Measurements from ENCODE around the gene ZRANB1. TPM values are rescaled to one million over a fixed set of nuclear protein-coding genes. Genes with fewer than 3 reads are reported as not detected.
A peak's percentile ranks its signal among the peaks of the same experiment; 100 is the strongest.

The ZRANB1 gene
- total RNA-seq, 4 donors from 2014 or later = 14.9 to 55.3 (median 28.3) TPM

DNA sequence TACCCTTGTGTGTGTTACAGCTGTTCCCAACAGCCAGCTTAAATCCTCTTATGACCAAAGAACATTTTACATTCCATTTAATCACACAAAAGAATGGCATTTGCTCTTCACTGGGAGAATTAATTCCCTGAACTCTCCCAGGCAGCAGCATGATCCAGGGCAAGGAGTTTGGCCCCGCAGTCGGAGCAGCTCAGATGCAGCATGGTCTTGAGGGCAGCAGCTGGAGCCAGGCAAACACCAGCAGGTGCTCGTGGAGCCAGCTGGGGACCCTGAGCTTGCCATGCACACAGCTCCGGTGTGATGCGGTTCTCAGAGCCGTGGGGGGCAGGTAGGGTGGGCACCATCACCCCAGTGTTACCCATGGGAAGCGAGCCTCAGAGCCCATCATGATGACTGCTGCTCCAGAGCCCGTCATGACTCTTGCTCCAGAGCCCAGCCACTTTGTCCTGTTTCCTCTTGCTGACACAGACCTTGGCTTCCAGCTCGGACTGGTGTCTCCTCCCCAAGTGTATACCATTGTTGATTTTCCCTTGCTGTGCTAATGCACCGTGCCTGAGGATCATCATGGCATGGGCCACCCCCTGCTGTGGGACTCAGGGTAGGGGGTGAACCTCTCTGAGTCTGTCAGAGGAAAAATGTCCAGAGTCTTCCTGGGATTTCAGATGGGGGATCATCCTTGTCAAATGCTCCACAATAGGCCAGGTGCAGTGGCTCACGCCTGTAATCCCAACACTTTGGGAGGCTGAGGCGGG, 75.8 kb downstream of the ZRANB1 start:
- H3K4me3 ChIP-seq = no peak overlapping the region
- peak overlapping the region in 1 of 2 donors; percentile 81 for H3K27ac ChIP-seq
- no peak for DNase-seq
- no peaks in the 10 kb centered on the region for H3K27me3 ChIP-seq
- H3K4me1 ChIP-seq = peaks cover 11 to 26% of the 10 kb centered on the region in 2 donors
- TF ChIP-seq POLR2A (IDR thresholded peaks at IDR 0.05) = no peak
- TF ChIP-seq, protein P1, sequence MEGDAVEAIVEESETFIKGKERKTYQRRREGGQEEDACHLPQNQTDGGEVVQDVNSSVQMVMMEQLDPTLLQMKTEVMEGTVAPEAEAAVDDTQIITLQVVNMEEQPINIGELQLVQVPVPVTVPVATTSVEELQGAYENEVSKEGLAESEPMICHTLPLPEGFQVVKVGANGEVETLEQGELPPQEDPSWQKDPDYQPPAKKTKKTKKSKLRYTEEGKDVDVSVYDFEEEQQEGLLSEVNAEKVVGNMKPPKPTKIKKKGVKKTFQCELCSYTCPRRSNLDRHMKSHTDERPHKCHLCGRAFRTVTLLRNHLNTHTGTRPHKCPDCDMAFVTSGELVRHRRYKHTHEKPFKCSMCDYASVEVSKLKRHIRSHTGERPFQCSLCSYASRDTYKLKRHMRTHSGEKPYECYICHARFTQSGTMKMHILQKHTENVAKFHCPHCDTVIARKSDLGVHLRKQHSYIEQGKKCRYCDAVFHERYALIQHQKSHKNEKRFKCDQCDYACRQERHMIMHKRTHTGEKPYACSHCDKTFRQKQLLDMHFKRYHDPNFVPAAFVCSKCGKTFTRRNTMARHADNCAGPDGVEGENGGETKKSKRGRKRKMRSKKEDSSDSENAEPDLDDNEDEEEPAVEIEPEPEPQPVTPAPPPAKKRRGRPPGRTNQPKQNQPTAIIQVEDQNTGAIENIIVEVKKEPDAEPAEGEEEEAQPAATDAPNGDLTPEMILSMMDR (IDR thresholded peaks at IDR 0.05) = no peak
- intact Hi-C loops (cut with DNase I; ENCODE audit: low total_unique reads) = no loop called here
- no peaks in the 10 kb centered on the region for H3K9me3 ChIP-seq
- H3K36me3 ChIP-seq = no peaks in the 10 kb centered on the region

DNA sequence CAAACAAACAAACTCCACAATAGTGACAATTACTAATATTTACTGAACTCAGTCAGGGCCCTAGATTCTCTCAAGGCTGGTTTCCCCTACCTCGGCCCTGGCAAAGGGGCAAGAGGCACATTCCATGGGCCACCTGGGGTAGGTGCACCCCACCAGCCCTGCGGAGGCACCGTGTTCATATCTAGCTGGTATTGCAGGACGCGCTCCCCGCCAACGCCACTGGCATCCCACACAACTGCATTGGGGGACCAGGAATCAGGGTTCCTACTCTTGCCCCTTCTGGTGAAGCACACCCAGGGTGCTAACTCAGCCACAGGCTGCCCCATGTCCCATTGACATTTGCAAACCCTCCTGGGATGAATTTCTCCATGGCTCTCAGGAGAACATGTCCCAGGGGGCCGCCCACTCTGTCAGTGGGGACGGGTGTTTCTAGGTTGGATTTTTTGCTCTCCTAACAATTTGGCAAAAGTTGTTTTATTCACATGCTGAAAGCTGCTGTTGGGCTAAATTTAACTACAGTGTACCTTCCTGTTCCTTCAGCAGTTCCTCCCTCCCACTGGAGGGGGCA, 76.7 kb downstream of the ZRANB1 start:
- no peaks in the 10 kb centered on the region for H3K27me3 ChIP-seq
- TF ChIP-seq, protein P1 (IDR thresholded peaks at IDR 0.05) = no peak
- no peak for TF ChIP-seq POLR2A (IDR thresholded peaks at IDR 0.05)
- H3K9me3 ChIP-seq = no peaks in the 10 kb centered on the region
- intact Hi-C loops (cut with DNase I; ENCODE audit: low total_unique reads) = no loop called here
- no peak overlapping the region for H3K4me3 ChIP-seq
- H3K27ac ChIP-seq = peak overlapping the region in 1 of 2 donors; percentile 81
- peaks cover 11 to 26% of the 10 kb centered on the region in 2 donors for H3K4me1 ChIP-seq
- H3K36me3 ChIP-seq = no peaks in the 10 kb centered on the region
- no peak for DNase-seq

DNA sequence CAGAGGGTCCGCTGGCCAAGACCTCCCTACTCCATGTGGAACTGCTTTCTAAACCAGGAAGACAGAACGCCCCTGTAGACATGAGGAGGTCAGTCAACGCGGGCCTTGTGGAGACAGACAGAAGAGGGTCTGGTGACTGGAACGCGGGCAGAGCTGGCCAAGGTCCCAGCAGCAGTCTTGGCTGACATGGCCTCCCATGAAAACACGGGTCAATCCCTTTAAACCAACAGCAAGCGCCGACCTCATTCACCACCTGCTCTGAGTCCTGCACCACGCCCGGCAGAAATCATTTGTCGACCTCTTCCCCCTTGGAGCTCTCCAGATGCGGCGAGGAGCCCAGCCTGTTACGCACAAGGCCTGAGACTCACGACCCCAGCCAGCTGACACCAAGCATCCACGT, 78.5 kb downstream of the ZRANB1 start:
- TF ChIP-seq POLR2A (IDR thresholded peaks at IDR 0.05) = no peak
- TF ChIP-seq, protein P1 (IDR thresholded peaks at IDR 0.05) = no peak
- H3K4me3 ChIP-seq = no peak overlapping the region
- no peak overlapping the region for H3K27ac ChIP-seq
- no peaks in the 10 kb centered on the region for H3K9me3 ChIP-seq
- H3K36me3 ChIP-seq = no peaks in the 10 kb centered on the region
- no peaks in the 10 kb centered on the region for H3K27me3 ChIP-seq
- no peak for DNase-seq
- intact Hi-C loops (cut with DNase I; ENCODE audit: low total_unique reads) = no loop called here
- peaks cover 3 to 16% of the 10 kb centered on the region in 2 donors for H3K4me1 ChIP-seq

DNA sequence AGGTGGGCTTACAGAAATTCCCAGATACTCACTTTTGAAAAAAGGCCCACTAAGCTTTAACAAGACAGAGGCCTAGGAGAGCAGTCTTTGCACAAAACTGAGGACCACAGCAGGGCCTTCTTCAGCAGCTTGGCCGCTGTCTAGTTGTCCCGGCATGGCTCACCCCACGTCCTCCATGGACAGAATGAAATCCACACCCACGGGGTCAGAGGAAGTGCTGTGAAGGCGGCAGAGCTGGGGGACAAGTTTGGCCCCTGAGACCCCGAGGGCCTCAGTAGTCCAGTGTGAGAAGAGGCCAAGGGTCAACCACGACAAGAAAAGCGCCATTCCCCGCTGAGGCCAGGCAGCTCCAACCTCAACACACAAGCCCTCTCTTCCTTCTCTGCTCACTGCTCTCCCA, 78.9 kb downstream of the ZRANB1 start:
- TF ChIP-seq, protein P1 (IDR thresholded peaks at IDR 0.05) = no peak
- TF ChIP-seq POLR2A (IDR thresholded peaks at IDR 0.05) = no peak
- Histone ChIP-seq H3K36me3 (no peaks in the 10 kb centered on the region), H3K4me1 (peaks cover 0 to 12% of the 10 kb centered on the region in 2 donors), H3K27ac (no peak overlapping the region), H3K27me3 (no peaks in the 10 kb centered on the region), H3K9me3 (no peaks in the 10 kb centered on the region), H3K4me3 (no peak overlapping the region)
- DNase-seq = no peak
- intact Hi-C loops (cut with DNase I; ENCODE audit: low total_unique reads) = no loop called here

DNA sequence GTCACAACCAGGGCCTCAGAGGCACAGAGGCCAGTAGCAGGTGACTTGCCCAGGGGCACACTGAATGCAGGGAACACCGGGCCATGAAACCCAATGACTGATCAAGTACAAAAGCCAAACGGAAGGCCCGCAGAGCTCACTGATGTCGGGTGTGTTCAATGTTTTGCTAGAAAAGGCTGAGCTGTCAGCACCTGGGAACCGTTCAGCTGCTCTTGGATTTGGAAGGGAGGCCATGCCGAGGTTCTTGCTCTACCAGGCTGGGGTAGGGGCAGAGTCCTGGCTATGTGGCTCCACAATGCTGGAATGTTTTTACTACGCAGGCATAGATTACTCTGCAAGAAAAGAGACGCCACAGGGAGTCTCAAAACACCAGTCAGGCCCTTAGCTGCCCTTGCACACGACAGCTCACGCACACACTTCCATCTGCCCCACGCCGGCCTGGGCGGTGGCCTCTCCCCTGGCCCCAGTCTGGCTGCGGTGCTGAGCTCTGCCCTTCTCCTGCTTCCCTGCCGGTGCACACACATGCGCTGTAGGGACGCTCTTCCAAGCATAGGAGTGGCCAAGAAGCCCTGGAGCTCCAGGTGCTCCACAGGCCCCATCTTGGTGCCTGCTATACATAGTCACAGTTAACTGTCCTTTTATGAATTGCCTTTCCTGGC, 79.9 kb downstream of the ZRANB1 start:
- H3K4me1 ChIP-seq = peaks cover 0 to 7% of the 10 kb centered on the region in 2 donors
- no peak overlapping the region for H3K27ac ChIP-seq
- intact Hi-C loops (cut with DNase I; ENCODE audit: low total_unique reads) = no loop called here
- no peak for TF ChIP-seq POLR2A (IDR thresholded peaks at IDR 0.05)
- TF ChIP-seq, protein P1 (IDR thresholded peaks at IDR 0.05) = no peak
- no peaks in the 10 kb centered on the region for H3K36me3 ChIP-seq
- H3K9me3 ChIP-seq = no peaks in the 10 kb centered on the region
- H3K27me3 ChIP-seq = no peaks in the 10 kb centered on the region
- H3K4me3 ChIP-seq = no peak overlapping the region
- no peak for DNase-seq

Measured in uterus (tissue), 4 donors.